Heart left ventricle (tissue), 13 donors: ENCODE results near the gene TRHDE.

Experiments used
- POLR2A ChIP-seq, 2 donors: fragments of 450-650 bp; IDR thresholded peaks; one replicate each; pipeline ENCODE4 v1.6.1; 2017; ENCODE audit warnings: antibody characterized with exemption in 2 of 2, mild to moderate bottlenecking in 2 of 2, moderate library complexity in 2 of 2
- TF ChIP-seq, protein P1 (sequence below), 12 donors: fragments of 200-600 bp; sonication (generic) in 4 of 12; IDR thresholded peaks; one replicate each; pipeline versions ENCODE4 v1.5.0 to v1.8.0; 2018 to 2022; ENCODE audit warnings: antibody characterized with exemption in 12 of 12, mild to moderate bottlenecking in 5 of 12
- donor health status: ischemic (EF 13 %, LVEDD 7.1; RV severe dilation, severe dysfunction).
- donor health status: DM: no; HTN: yes; CAD: no.
- donor health status: DM: no; HTN: no; CAD: no.
- donor health status: ischemic (EF 25% LVEDD 6.9; RV normal size, moderate dysfunction).
- donor health status: ischemic (EF 25% LVEDD 5.7; RV mildly dilated, moderate dysfunction).
- donor health status: ischemic (EF 35%, LVEDD 5.7; RV mildly dilated, moderate dysfunction).
- donor health status: nonischemic (EF 11% LVEDD 7.7; RV severe dilation, severe dysfunction).
- donor health status: DM: yes; HTN: yes; CAD: no.
- donor health status: PGD.
- donor health status: ischemic (EF 29% LVEDD 5.4; RV normal size, mild dysfunction).
- donor health status: nonischemic (EF 23%, LVEDD 6.1; RV moderate dilation, normal function).

- TF ChIP-seq, protein P1, sequence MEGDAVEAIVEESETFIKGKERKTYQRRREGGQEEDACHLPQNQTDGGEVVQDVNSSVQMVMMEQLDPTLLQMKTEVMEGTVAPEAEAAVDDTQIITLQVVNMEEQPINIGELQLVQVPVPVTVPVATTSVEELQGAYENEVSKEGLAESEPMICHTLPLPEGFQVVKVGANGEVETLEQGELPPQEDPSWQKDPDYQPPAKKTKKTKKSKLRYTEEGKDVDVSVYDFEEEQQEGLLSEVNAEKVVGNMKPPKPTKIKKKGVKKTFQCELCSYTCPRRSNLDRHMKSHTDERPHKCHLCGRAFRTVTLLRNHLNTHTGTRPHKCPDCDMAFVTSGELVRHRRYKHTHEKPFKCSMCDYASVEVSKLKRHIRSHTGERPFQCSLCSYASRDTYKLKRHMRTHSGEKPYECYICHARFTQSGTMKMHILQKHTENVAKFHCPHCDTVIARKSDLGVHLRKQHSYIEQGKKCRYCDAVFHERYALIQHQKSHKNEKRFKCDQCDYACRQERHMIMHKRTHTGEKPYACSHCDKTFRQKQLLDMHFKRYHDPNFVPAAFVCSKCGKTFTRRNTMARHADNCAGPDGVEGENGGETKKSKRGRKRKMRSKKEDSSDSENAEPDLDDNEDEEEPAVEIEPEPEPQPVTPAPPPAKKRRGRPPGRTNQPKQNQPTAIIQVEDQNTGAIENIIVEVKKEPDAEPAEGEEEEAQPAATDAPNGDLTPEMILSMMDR (IDR thresholded peaks at IDR 0.05): no peak
- TF ChIP-seq POLR2A (IDR thresholded peaks at IDR 0.05): no peak
Measured at GRCh38 chr12:72498354-72498753, 226.2 kb downstream of the TRHDE start.
